ENCODE measurements around the gene IL1A. TPM values are rescaled to one million over a fixed set of nuclear protein-coding genes. Genes with fewer than 3 reads are reported as not detected.
A peak's percentile ranks its signal among the peaks of the same experiment; 100 is the strongest.

Gene IL1A
- total and polyA plus RNA-seq, 10 of the 15 experiments (the other 5 are each of a cell fraction or from before 2014, with no cell fraction given), result 0.10 to 8.7 (median 6.9) TPM

GRCh38 chr2:112782234-112782799 lies 2.0 kb downstream of the IL1A start (continued):
- TF ChIP-seq ZNF687 (IDR thresholded peaks at IDR 0.05), result 0 out of 2 replicates have a peak, but pooled peaks have one; percentile 18
- peak; percentile 52; the same call in 1 of the 2 replicates for TF ChIP-seq RELB (IDR thresholded peaks at IDR 0.05; ENCODE audit: low read depth)
- no peak for TF ChIP-seq CEBPB (IDR thresholded peaks at IDR 0.05; ENCODE audit: borderline replicate concordance in 1 of 2, low read depth in 2 of 2, low read length in 2 of 2)
- peak; percentile 13 for TF ChIP-seq BCL3 (IDR thresholded peaks at IDR 0.05; ENCODE audit: borderline replicate concordance, insufficient read depth, low read depth, low read length, poor library complexity, severe bottlenecking)
- TF ChIP-seq GABPA (IDR thresholded peaks at IDR 0.05; ENCODE audit: low read depth), result no peak
- TF ChIP-seq BHLHE40 (IDR thresholded peaks at IDR 0.05; ENCODE audit: borderline replicate concordance in 1 of 2, low read depth in 2 of 2, low read length in 1 of 2), result peak; percentile 10 to 25; a peak in 1 of 4 replicates
- TF ChIP-seq EGR1 (IDR thresholded peaks at IDR 0.05; ENCODE audit: borderline replicate concordance in 1 of 2, low read depth in 2 of 2, low read length in 2 of 2), result no peak
- no peak for TF ChIP-seq ETV6 (conservative IDR thresholded peaks at IDR 0.05 in 1 of 2, IDR thresholded peaks at IDR 0.05 in 1 of 2; ENCODE audit: borderline replicate concordance in 1 of 2, low read depth in 1 of 2)
- peak; percentile 50; the same call in 1 of the 2 replicates for TF ChIP-seq BCL11A (IDR thresholded peaks at IDR 0.05; ENCODE audit: low read depth, low read length)
- TF ChIP-seq HDAC2 (IDR thresholded peaks at IDR 0.05), result no peak
- TF ChIP-seq ZBED1 (IDR thresholded peaks at IDR 0.05; ENCODE audit: borderline replicate concordance), result peak; percentile 46; the same call in 1 of the 2 replicates
- TF ChIP-seq MEF2B (IDR thresholded peaks at IDR 0.05; ENCODE audit: partially characterized antibody, poor library complexity, severe bottlenecking), result peak; percentile 97
- 0 out of 2 replicates have a peak, but pooled peaks have one; percentile 9 for TF ChIP-seq TBL1XR1 (IDR thresholded peaks at IDR 0.05; ENCODE audit: low read depth, low read length)
- TF ChIP-seq MTA2 (IDR thresholded peaks at IDR 0.05; ENCODE audit: low read depth), result peak; percentile 63; the same call in 1 of the 2 replicates
- no peak for TF ChIP-seq STAT1 (conservative IDR thresholded peaks at IDR 0.05)
- no peak for TF ChIP-seq SMARCA5 (IDR thresholded peaks at IDR 0.05)
- TF ChIP-seq ZNF274 (IDR thresholded peaks at IDR 0.05; ENCODE audit: insufficient read depth, insufficient read length), result no peak
- TF ChIP-seq JUNB (IDR thresholded peaks at IDR 0.05), result peak; percentile 64
- no peak for TF ChIP-seq ATF7 (IDR thresholded peaks at IDR 0.05; ENCODE audit: low read depth)
- TF ChIP-seq HSF1 (IDR thresholded peaks at IDR 0.05; ENCODE audit: low read depth, low read length), result no peak
- no peak for TF ChIP-seq KAT2A (conservative IDR thresholded peaks at IDR 0.05; ENCODE audit: control insufficient read depth, low read depth, low read length)
- 0 out of 2 replicates have a peak, but pooled peaks have one; percentile 31 for TF ChIP-seq NBN (IDR thresholded peaks at IDR 0.05)

Data from GM12878 (cell line).